Measurements from ENCODE around the gene C1D.
A peak's percentile ranks its signal among the peaks of the same experiment; 100 is the strongest.
"Not testable (repeated sequence)": the region's sequence is repeated elsewhere in the genome, so short reads cannot be mapped to it uniquely, and the experiment has no call there.

The C1D gene

GRCh38 chr2:67997903-67998302 is 64.9 kb downstream of the C1D start:
- DNase-seq = no peak

GRCh38 chr2:67997528-67997900 is 65.3 kb downstream of the C1D start:
- peak; percentile 44 for DNase-seq

- DNase-seq = no peak
These were observed 65.9 kb downstream of the C1D start for GRCh38 chr2:67996772-67997527.

GRCh38 chr2:67994716-67995115 is 68.1 kb downstream of the C1D start:
- DNase-seq = no peak

GRCh38 chr2:67994069-67994468 is 68.7 kb downstream of the C1D start:
- not testable (repeated sequence) for DNase-seq

GRCh38 chr2:67993329-67993728 is 69.5 kb downstream of the C1D start:
- DNase-seq = no peak

GRCh38 chr2:67991456-67991855 is 71.3 kb downstream of the C1D start:
- DNase-seq = no peak
